GM18907 (cell line): Measurements from ENCODE around the gene CRYGB.
A peak's percentile ranks its signal among the peaks of the same experiment; 100 is the strongest.
"Not testable (repeated sequence)": the region's sequence is repeated elsewhere in the genome, so short reads cannot be mapped to it uniquely, and the experiment has no call there.

Experiments used
- ATAC-seq: cut with Tn5 transposase; IDR thresholded peaks from one replicate; pipeline ENCODE4 v1.9.1; 2021; ENCODE audit warnings: mild to moderate bottlenecking, moderate library complexity; ENCODE audit not compliant: unreplicated experiment

CRYGB gene

GRCh38 chr2:208150956-208151355 is 5.0 kb upstream of the CRYGB start:
- no peak for ATAC-seq

- no peak for ATAC-seq
These were observed 4.1 kb upstream of the CRYGB start for GRCh38 chr2:208150094-208150493.

- no peak for ATAC-seq
These were observed 2.8 kb upstream of the CRYGB start for GRCh38 chr2:208148803-208149202.

GRCh38 chr2:208147759-208148158 is 1.8 kb upstream of the CRYGB start:
- ATAC-seq = no peak

GRCh38 chr2:208147008-208147407 is 1.1 kb upstream of the CRYGB start:
- no peak for ATAC-seq

GRCh38 chr2:208142925-208143799 is 2.8 kb downstream of the CRYGB start:
- ATAC-seq = no peak

- no peak for ATAC-seq
These were observed 3.6 kb downstream of the CRYGB start for GRCh38 chr2:208142240-208142924.

GRCh38 chr2:208139447-208139846 is 6.5 kb downstream of the CRYGB start:
- no peak for ATAC-seq

- ATAC-seq = not testable (repeated sequence)
These were observed 7.6 kb downstream of the CRYGB start for GRCh38 chr2:208138334-208138733.

- ATAC-seq = no peak
These were observed 9.3 kb downstream of the CRYGB start for GRCh38 chr2:208136716-208137094.

- no peak for ATAC-seq
These were observed 9.9 kb downstream of the CRYGB start for GRCh38 chr2:208135794-208136715.

- peak; percentile 75 for ATAC-seq
These were observed 10.9 kb downstream of the CRYGB start for GRCh38 chr2:208134928-208135586.

GRCh38 chr2:208130712-208131110 is 15.2 kb downstream of the CRYGB start:
- no peak for ATAC-seq

GRCh38 chr2:208129744-208130711 is 15.9 kb downstream of the CRYGB start, which contains the start of gene CRYGC:
Gene CRYGC (minus strand): TSS chr2:208129828. CDS start chr2:208129792, 36 bp downstream.
- no peak for ATAC-seq

GRCh38 chr2:208128136-208128535 is 17.8 kb downstream of the CRYGB start:
- no peak for ATAC-seq

GRCh38 chr2:208127090-208127489 is 18.9 kb downstream of the CRYGB start:
- no peak for ATAC-seq

- no peak for ATAC-seq
These were observed 20.7 kb downstream of the CRYGB start for GRCh38 chr2:208125251-208125650.

GRCh38 chr2:208124013-208124715 is 21.8 kb downstream of the CRYGB start, which contains the start of gene CRYGD:
Gene CRYGD (minus strand): TSS chr2:208124524. CDS start chr2:208124473, 51 bp downstream.
- ATAC-seq = not testable (repeated sequence)

GRCh38 chr2:208122248-208122647 is 23.7 kb downstream of the CRYGB start:
- no peak for ATAC-seq
